Measurements from ENCODE around the gene ATP2B2.

Gene ATP2B2

DNA sequence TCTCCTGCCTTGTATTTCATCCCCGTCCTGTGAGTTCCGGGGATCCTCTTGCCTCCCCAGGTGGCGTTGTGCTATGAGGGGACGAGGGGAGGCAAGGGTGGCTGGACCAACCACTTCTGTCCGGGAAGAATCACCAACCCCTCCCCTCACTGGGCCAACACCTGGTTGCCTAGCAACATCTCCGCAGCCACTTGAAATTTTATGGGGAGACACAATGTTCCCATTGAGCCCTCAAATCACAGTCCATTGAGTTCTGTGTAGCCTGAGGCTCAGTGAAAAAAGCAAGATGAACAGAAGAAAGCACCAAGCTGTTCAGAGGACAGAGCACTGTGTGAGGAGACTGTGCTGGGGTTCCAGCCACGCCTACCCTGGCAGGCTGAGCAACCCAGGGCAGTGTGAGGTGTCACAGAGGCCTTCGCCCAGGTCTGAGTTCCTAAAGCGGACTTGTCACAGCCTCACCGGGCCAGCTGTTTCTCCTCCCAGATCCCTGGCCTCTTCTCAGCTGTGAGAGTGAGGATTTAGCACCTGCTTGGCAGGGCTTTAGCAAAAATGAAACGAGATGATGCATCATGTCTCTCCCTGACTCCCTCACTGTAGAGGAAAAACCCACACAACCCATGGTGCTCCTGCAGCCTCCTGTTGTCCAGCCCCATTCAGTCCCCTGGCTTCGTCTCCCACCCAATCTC lies 76.8 kb downstream of the ATP2B2 start:
- no peak for DNase-seq (ENCODE audit: low spot score in 2 of 2)
- Mint-ChIP-seq H3K4me3 (no peak overlapping the region), H3K27ac (no peak overlapping the region), H3K36me3 (no peaks in the 10 kb centered on the region), H3K9me3 (no peaks in the 10 kb centered on the region), H3K27me3 (peaks cover 3% of the 10 kb centered on the region), H3K4me1 (peaks cover 2% of the 10 kb centered on the region)
- no peak for ATAC-seq (ENCODE audit: low read depth)

GRCh38 chr3:10426346-10427220 lies 78.8 kb downstream of the ATP2B2 start:
- Mint-ChIP-seq H3K4me1 (peaks cover 10% of the 10 kb centered on the region), H3K4me3 (no peak overlapping the region), H3K36me3 (no peaks in the 10 kb centered on the region), H3K9me3 (no peaks in the 10 kb centered on the region), H3K27ac (no peak overlapping the region), H3K27me3 (peaks cover 3% of the 10 kb centered on the region)
- DNase-seq (ENCODE audit: low spot score in 2 of 2) (no peak), ATAC-seq (ENCODE audit: low read depth) (no peak)

DNA sequence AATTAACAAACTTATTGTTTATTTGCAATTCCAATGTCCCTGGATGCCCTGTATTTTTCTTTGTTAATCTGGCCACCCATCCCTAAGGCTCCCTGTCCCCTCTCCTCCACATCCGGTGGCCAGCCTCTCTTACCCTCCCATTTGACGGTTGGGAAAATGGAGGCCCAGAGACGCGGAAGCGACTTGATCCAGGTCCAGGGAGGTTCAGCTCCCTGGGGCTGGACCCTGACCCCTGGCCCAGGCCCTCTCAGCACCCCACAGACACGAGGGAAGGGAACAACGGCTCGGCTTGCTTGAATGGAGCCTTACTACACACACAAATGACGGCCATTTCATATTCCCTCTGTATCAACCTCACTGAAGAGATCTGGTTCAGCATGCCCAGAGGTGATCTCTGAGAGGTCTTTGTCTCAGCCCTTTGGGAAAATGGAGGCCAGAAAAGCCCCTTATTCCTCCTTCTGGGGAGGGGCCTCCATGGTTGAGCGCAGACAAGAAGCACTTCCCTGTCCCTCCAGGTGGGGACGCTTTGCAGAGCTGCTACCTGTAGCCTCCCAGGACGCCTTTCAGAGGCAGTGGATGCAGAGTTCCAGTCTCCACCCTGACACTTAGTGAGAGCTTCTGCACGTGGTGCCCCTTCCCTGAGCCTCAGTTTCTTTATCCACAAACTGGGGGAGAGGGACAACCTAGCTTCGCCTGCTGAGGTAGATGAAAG lies 82.1 kb downstream of the ATP2B2 start:
- Mint-ChIP-seq H3K9me3 (no peaks in the 10 kb centered on the region), H3K36me3 (no peaks in the 10 kb centered on the region), H3K4me3 (no peak overlapping the region), H3K27me3 (peaks cover 3% of the 10 kb centered on the region), H3K4me1 (peaks cover 19% of the 10 kb centered on the region), H3K27ac (no peak overlapping the region)
- ATAC-seq (ENCODE audit: low read depth) (no peak), DNase-seq (ENCODE audit: low spot score in 2 of 2) (no peak)

GRCh38 chr3:10421996-10422395 lies 83.4 kb downstream of the ATP2B2 start:
- no peaks in the 10 kb centered on the region for H3K9me3 Mint-ChIP-seq
- DNase-seq (ENCODE audit: low spot score in 2 of 2) (no peak), ATAC-seq (ENCODE audit: low read depth) (no peak)
- peaks cover 16% of the 10 kb centered on the region for H3K4me1 Mint-ChIP-seq
- H3K27me3 Mint-ChIP-seq: no peaks in the 10 kb centered on the region
- H3K4me3 Mint-ChIP-seq: no peak overlapping the region
- no peak overlapping the region for H3K27ac Mint-ChIP-seq
- no peaks in the 10 kb centered on the region for H3K36me3 Mint-ChIP-seq

GRCh38 chr3:10420745-10421475 lies 84.5 kb downstream of the ATP2B2 start:
- Mint-ChIP-seq H3K9me3 (no peaks in the 10 kb centered on the region), H3K36me3 (no peaks in the 10 kb centered on the region), H3K27me3 (no peaks in the 10 kb centered on the region), H3K4me3 (no peak overlapping the region), H3K27ac (no peak overlapping the region), H3K4me1 (peaks cover 16% of the 10 kb centered on the region)
- no peak for ATAC-seq (ENCODE audit: low read depth)
- no peak for DNase-seq (ENCODE audit: low spot score in 2 of 2)

DNA sequence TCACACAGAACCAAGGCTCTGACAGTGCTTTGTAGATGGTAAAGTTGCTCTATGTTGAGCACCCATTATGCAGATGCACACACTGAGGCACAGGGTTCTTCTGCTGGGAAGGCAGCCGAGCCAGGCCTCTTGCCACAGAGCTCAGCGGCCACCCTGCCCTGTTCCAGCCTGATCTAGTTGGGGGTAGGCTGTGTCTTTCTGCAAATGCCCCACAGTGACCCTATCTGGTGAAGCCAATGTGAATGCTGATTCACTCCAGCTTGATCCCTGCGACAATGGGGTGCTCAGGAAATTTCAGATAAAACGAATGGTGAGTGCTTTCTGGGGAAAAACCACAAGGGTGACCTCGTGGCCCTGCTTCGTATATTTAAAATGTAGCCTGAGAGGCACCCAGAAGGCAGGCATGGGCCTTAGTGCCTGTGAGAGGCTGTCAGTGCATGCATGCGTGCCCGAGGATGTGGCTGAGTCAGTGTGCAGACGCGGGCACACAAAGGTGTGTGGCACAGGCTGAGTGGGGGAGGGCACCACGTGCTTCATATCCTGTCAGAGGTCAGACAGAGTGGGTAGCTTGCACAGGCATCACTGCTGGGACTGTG lies 85.7 kb downstream of the ATP2B2 start:
- Mint-ChIP-seq H3K36me3 (no peaks in the 10 kb centered on the region), H3K4me3 (no peak overlapping the region), H3K27ac (no peak overlapping the region), H3K27me3 (no peaks in the 10 kb centered on the region), H3K9me3 (no peaks in the 10 kb centered on the region), H3K4me1 (peaks cover 16% of the 10 kb centered on the region)
- ATAC-seq (ENCODE audit: low read depth): peak; percentile 95
- peak in 1 of 2 donors; percentile 29 for DNase-seq (ENCODE audit: low spot score in 2 of 2)

- Mint-ChIP-seq H3K4me1 (peaks cover 16% of the 10 kb centered on the region), H3K27me3 (no peaks in the 10 kb centered on the region), H3K4me3 (no peak overlapping the region), H3K36me3 (no peaks in the 10 kb centered on the region), H3K27ac (peak overlapping the region; percentile 19), H3K9me3 (no peaks in the 10 kb centered on the region)
- ATAC-seq (ENCODE audit: low read depth): no peak
- DNase-seq (ENCODE audit: low spot score in 2 of 2): no peak
Observed at GRCh38 chr3:10417847-10418246, 87.5 kb downstream of the ATP2B2 start.

DNA sequence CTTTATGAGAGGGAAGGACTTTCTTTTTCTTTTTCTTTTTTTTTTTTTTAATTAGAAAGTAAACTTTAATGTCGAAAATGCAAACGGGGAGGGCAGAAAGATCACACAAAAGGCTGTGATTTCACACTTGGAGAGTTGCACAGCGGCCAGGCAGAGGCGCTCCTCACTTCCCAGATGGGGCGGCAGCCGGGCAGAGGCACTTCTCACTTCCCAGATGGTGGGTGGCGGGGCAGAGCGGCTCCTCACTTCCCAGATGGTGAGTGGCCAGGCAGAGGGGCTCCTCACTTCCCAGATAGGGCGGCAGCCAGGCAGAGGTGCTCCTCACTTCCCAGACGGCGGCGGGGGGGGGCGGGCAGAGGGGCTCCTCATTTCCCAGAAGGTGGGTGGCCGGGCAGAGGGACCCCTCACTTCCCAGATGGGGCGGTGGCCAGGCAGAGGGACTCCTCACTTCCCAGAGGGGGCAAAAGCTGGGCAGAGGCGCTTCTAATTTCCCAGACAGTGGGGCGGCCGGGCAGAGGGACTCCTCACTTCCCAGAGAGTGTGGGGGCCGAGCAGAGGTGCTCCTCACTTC lies 88.6 kb downstream of the ATP2B2 start:
- H3K4me1 Mint-ChIP-seq: peaks cover 11% of the 10 kb centered on the region
- H3K27me3 Mint-ChIP-seq: no peaks in the 10 kb centered on the region
- no peak for DNase-seq (ENCODE audit: low spot score in 2 of 2)
- no peaks in the 10 kb centered on the region for H3K36me3 Mint-ChIP-seq
- no peaks in the 10 kb centered on the region for H3K9me3 Mint-ChIP-seq
- no peak overlapping the region for H3K4me3 Mint-ChIP-seq
- no peak for ATAC-seq (ENCODE audit: low read depth)
- no peak overlapping the region for H3K27ac Mint-ChIP-seq

DNA sequence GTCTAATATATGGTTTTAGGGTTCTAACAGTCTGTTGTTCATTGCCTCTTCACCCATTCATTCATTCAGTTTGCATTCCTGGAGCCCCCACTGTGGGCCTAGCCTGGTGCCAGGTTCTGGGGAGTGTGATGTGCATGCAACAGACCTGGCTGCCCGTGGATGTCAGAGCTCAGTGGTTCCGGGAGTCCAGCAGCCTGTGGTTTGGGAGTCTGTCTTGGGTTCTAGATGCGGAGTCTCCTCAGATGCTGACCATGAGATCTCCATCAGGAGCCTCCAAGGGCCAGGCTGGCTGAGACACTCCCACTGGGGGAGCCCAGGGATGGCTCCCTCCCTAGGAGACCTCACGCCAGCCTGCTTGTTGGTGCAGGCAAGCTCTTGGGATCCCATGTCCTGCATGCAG lies 92.3 kb downstream of the ATP2B2 start:
- no peaks in the 10 kb centered on the region for H3K9me3 Mint-ChIP-seq
- no peak overlapping the region for H3K4me3 Mint-ChIP-seq
- H3K4me1 Mint-ChIP-seq: no peaks in the 10 kb centered on the region
- no peak for ATAC-seq (ENCODE audit: low read depth)
- H3K27me3 Mint-ChIP-seq: no peaks in the 10 kb centered on the region
- H3K36me3 Mint-ChIP-seq: no peaks in the 10 kb centered on the region
- no peak for DNase-seq (ENCODE audit: low spot score in 2 of 2)
- H3K27ac Mint-ChIP-seq: no peak overlapping the region

DNA sequence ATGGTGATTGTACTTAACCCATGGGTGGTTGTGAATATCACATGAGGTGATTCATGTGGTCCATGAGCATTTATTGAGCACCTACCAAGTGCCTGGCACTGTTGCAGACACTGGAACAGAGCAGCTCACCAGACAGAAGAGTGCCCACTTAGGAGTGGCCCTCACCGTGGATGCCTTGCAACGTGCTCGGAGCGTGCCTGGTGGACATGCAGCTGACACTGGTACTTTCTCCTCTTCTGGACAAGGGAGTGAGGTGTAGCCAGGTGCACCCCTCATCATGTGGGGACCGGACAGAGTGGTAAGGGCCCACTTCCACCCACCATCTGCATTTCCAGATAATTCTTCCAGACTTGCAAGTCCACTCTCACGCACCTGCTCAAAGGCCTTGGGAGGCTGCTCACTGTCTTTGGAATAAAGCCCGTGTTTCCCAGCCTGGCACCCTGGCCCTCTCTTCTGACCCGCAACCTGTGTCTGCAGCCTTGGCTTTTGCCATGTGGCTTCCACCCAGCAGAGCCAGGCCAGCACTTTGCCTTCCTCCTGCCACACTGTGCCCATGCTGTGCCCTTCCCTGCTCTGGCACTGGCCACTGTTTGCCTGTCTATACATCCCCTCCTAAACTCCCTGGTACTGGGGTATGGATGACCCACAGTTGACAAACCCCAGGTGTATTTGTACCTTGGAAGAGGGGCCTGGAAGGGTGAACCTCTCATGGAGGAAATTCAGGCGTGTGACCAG lies 93.6 kb downstream of the ATP2B2 start:
- Mint-ChIP-seq H3K4me3 (no peak overlapping the region), H3K9me3 (no peaks in the 10 kb centered on the region), H3K4me1 (peaks cover 2% of the 10 kb centered on the region), H3K36me3 (no peaks in the 10 kb centered on the region), H3K27ac (no peak overlapping the region), H3K27me3 (no peaks in the 10 kb centered on the region)
- DNase-seq (ENCODE audit: low spot score in 2 of 2) (no peak), ATAC-seq (ENCODE audit: low read depth) (no peak)

DNA sequence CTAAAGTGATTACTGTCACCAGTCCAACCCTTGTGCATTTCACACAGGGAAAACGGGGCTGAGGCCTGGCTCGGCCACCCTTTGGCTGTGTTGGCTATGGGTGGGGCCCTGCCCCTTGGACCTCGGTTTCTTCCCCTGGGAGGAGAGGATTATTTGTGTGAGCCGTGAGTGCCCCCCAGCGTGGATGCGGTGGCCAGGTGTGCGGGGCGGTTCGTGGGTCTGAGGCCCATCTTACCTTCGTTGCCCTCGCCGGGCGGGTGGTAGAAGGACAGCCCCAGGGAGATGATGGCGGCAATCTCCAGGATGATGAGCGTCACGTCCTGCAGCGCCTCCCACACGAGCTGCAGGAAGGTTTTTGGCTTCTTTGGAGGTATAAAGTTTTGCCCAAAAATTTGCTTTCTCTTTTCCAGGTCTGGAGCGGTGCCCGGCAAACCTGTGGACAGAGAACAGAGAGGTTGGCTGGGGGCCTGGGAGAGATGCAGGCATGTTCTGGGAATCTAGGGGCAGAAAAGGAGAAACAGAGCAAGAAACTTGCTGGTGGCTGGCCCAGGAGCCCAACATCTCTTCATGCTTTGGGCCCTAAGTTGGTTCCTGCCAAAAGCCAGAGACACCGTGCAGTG lies 94.9 kb downstream of the ATP2B2 start:
- H3K4me3 Mint-ChIP-seq: no peak overlapping the region
- H3K27me3 Mint-ChIP-seq: no peaks in the 10 kb centered on the region
- no peak overlapping the region for H3K27ac Mint-ChIP-seq
- H3K4me1 Mint-ChIP-seq: peaks cover 2% of the 10 kb centered on the region
- H3K9me3 Mint-ChIP-seq: no peaks in the 10 kb centered on the region
- no peak for DNase-seq (ENCODE audit: low spot score in 2 of 2)
- ATAC-seq (ENCODE audit: low read depth): no peak
- H3K36me3 Mint-ChIP-seq: no peaks in the 10 kb centered on the region

DNA sequence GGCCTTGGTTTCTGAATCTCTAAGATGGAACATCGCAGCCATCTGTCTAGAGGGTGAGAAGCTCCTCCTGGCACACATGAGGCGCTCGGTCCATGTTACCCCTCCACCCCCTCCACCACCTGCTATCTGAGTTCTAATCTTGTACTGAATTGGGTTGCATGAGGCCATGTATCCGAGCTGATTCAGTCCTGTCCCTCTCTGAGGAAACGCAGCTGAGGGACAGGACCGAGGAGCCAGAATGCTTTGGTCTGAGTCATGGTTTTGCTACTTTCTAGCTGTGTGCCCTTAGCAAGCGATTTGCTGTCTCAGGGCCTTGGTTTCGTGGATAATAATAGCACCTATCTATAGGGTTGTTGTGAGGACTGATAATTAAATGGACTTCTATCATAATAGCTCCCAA lies 96.7 kb downstream of the ATP2B2 start:
- Mint-ChIP-seq H3K27ac (no peak overlapping the region), H3K4me1 (peaks cover 5% of the 10 kb centered on the region), H3K9me3 (no peaks in the 10 kb centered on the region), H3K36me3 (no peaks in the 10 kb centered on the region), H3K4me3 (no peak overlapping the region), H3K27me3 (no peaks in the 10 kb centered on the region)
- ATAC-seq (ENCODE audit: low read depth): no peak
- DNase-seq (ENCODE audit: low spot score in 2 of 2): no peak

All from memory B cell (primary cell).